ENCODE results near the gene KLHL29. TPM values are rescaled to one million over a fixed set of nuclear protein-coding genes. Genes with fewer than 3 reads are reported as not detected.

The KLHL29 gene
- total RNA-seq, 1 experiment from 2014 or later: 2.4 TPM

- no peak for TF ChIP-seq CTCF (conservative IDR thresholded peaks at IDR 0.05)
- WGBS (ENCODE audit: extremely low coverage, insufficient read length, low lambda C conversion rate): no CpG with 5 or more reads among the region's 2 CpGs
- H3K27me3 Mint-ChIP-seq (ENCODE audit: low read depth): peaks cover 1% of the 10 kb centered on the region; the same call in 1 of the 2 replicates
Observed at GRCh38 chr2:23568211-23568610, 183.2 kb downstream of the KLHL29 start.

More at GRCh38 chr2:23568211-23568610, 183.2 kb downstream of the KLHL29 start:
- Histone ChIP-seq H4K5ac (ENCODE audit: insufficient read length, low read depth, low read length) (no peak overlapping the region), H3K9me3 (ENCODE audit: control insufficient read depth, low read depth, low read length) (no peaks in the 10 kb centered on the region), H2AK5ac (ENCODE audit: insufficient read length, low read length) (no peak overlapping the region), H2BK5ac (ENCODE audit: insufficient read length, low read length) (no peak overlapping the region), H3K18ac (ENCODE audit: insufficient read length, low read depth, low read length) (no peak overlapping the region), H4K8ac (replicated peaks; ENCODE audit: insufficient read length, low read depth, low read length) (no peak overlapping the region), H4K91ac (ENCODE audit: insufficient read length, low read depth, low read length) (no peak overlapping the region), H2BK120ac (ENCODE audit: low read depth, low read length, poor library complexity, severe bottlenecking) (no peak overlapping the region), H3K4me1 (ENCODE audit: insufficient read depth, low read length) (peaks cover 9% of the 10 kb centered on the region; the same call in 1 of the 2 replicates), H3K23ac (ENCODE audit: insufficient read length, low read depth, low read length) (no peak overlapping the region), H3K9ac (ENCODE audit: extremely low read depth, insufficient read length, low read length) (no peak overlapping the region), H2BK12ac (ENCODE audit: insufficient read length, low read depth, low read length) (no peak overlapping the region), H3T11ph (ENCODE audit: low read length) (no peak overlapping the region), H3K23me2 (ENCODE audit: insufficient read length, low read depth, low read length, poor library complexity, severe bottlenecking) (no peaks in the 10 kb centered on the region), H3K56ac (ENCODE audit: insufficient read length, low read depth, low read length) (no peak overlapping the region), H3K14ac (ENCODE audit: insufficient read depth, low read length) (no peak overlapping the region), H2BK20ac (ENCODE audit: low read depth, low read length, poor library complexity, severe bottlenecking) (no peak overlapping the region), H2AFZ (ENCODE audit: low read length) (no peak overlapping the region), H3K4ac (ENCODE audit: low read depth, low read length) (no peak overlapping the region), H3K79me2 (ENCODE audit: insufficient read depth, low read length) (no peaks in the 10 kb centered on the region; the same call in 1 of the 2 replicates), H4K20me1 (ENCODE audit: control insufficient read depth, insufficient read depth, insufficient read length) (no peaks in the 10 kb centered on the region), H3K4me2 (ENCODE audit: insufficient read depth, insufficient read length, low read length) (no peak overlapping the region), H3K27me3 (ENCODE audit: insufficient read depth, low read length) (no peaks in the 10 kb centered on the region), H3K79me1 (ENCODE audit: insufficient read depth, low read depth, low read length, poor library complexity, severe bottlenecking) (no peaks in the 10 kb centered on the region), H3K27ac (ENCODE audit: insufficient read length, low read depth, low read length) (no peak overlapping the region), H2BK15ac (ENCODE audit: low read depth, low read length) (no peak overlapping the region)
- no peaks in the 10 kb centered on the region for H3K36me3 Mint-ChIP-seq (ENCODE audit: insufficient read depth in 1 of 3, low read depth in 3 of 3)
- no peaks in the 10 kb centered on the region for H3K9me3 Mint-ChIP-seq
- H3K4me1 Mint-ChIP-seq: peaks cover 23 to 35% of the 10 kb centered on the region in 2 experiments
- no peak overlapping the region for H3K4me3 Mint-ChIP-seq
- no peak for DNase-seq
- no peak overlapping the region; a peak in 1 of 7 replicates for H3K27ac Mint-ChIP-seq
